Measurements from ENCODE around the gene TSPAN9. TPM values are rescaled to one million over a fixed set of nuclear protein-coding genes. Genes with fewer than 3 reads are reported as not detected.

Gene TSPAN9
- total RNA-seq, 1 donor: 13.0 TPM

- peak; percentile 67 for TF ChIP-seq CTCF (IDR thresholded peaks at IDR 0.05; ENCODE audit: extremely low read depth, low read depth, low read length)
- Histone ChIP-seq H3K9me3 (ENCODE audit: low read depth, low read length) (no peaks in the 10 kb centered on the region), H3K4me2 (ENCODE audit: insufficient read depth, low read length) (no peak overlapping the region), H3K4me1 (ENCODE audit: insufficient read depth, low read length) (no peaks in the 10 kb centered on the region), H3K79me2 (ENCODE audit: insufficient read depth, low read length) (no peaks in the 10 kb centered on the region), H2AFZ (ENCODE audit: low read length) (no peak overlapping the region), H3K36me3 (ENCODE audit: insufficient read depth, low read length) (peaks cover 40% of the 10 kb centered on the region), H3K27me3 (ENCODE audit: insufficient read depth, low read length) (no peaks in the 10 kb centered on the region), H4K20me1 (ENCODE audit: insufficient read depth, low read length) (peaks cover 10% of the 10 kb centered on the region), H3K4me3 (ENCODE audit: insufficient read depth, low read length) (no peak overlapping the region), H3K27ac (ENCODE audit: low read depth, low read length) (no peak overlapping the region)
- peak; percentile 98 for DNase-seq (ENCODE audit: insufficient read length, low spot score, missing footprints)
Measured at GRCh38 chr12:3041558-3042164, 35.5 kb upstream of the TSPAN9 start.

- Histone ChIP-seq H3K27me3 (ENCODE audit: insufficient read depth, low read length) (no peaks in the 10 kb centered on the region), H3K4me2 (ENCODE audit: insufficient read depth, low read length) (no peak overlapping the region), H3K36me3 (ENCODE audit: insufficient read depth, low read length) (peaks cover 40% of the 10 kb centered on the region), H3K4me1 (ENCODE audit: insufficient read depth, low read length) (no peaks in the 10 kb centered on the region), H3K4me3 (ENCODE audit: insufficient read depth, low read length) (no peak overlapping the region), H3K9me3 (ENCODE audit: low read depth, low read length) (no peaks in the 10 kb centered on the region), H4K20me1 (ENCODE audit: insufficient read depth, low read length) (peaks cover 8% of the 10 kb centered on the region), H2AFZ (ENCODE audit: low read length) (no peak overlapping the region), H3K79me2 (ENCODE audit: insufficient read depth, low read length) (no peaks in the 10 kb centered on the region), H3K27ac (ENCODE audit: low read depth, low read length) (no peak overlapping the region)
- DNase-seq (ENCODE audit: insufficient read length, low spot score, missing footprints): peak; percentile 44
- no peak for TF ChIP-seq CTCF (IDR thresholded peaks at IDR 0.05; ENCODE audit: extremely low read depth, low read depth, low read length)
Measured at GRCh38 chr12:3042394-3042793, 34.8 kb upstream of the TSPAN9 start.

- peak; percentile 34 for DNase-seq (ENCODE audit: insufficient read length, low spot score, missing footprints)
- H2AFZ ChIP-seq (ENCODE audit: low read length): no peak overlapping the region
- TF ChIP-seq CTCF (IDR thresholded peaks at IDR 0.05; ENCODE audit: extremely low read depth, low read depth, low read length): no peak
- no peak overlapping the region for H3K4me3 ChIP-seq (ENCODE audit: insufficient read depth, low read length)
- H4K20me1 ChIP-seq (ENCODE audit: insufficient read depth, low read length): peaks cover 8% of the 10 kb centered on the region
- H3K4me2 ChIP-seq (ENCODE audit: insufficient read depth, low read length): no peak overlapping the region
- no peak overlapping the region for H3K27ac ChIP-seq (ENCODE audit: low read depth, low read length)
- H3K36me3 ChIP-seq (ENCODE audit: insufficient read depth, low read length): peaks cover 36% of the 10 kb centered on the region
- H3K79me2 ChIP-seq (ENCODE audit: insufficient read depth, low read length): no peaks in the 10 kb centered on the region
- H3K27me3 ChIP-seq (ENCODE audit: insufficient read depth, low read length): no peaks in the 10 kb centered on the region
- no peaks in the 10 kb centered on the region for H3K9me3 ChIP-seq (ENCODE audit: low read depth, low read length)
- no peaks in the 10 kb centered on the region for H3K4me1 ChIP-seq (ENCODE audit: insufficient read depth, low read length)
Measured at GRCh38 chr12:3042826-3043225, 34.4 kb upstream of the TSPAN9 start.

GRCh38 chr12:3043406-3043805, 33.8 kb upstream of the TSPAN9 start:
- no peak overlapping the region for H3K4me2 ChIP-seq (ENCODE audit: insufficient read depth, low read length)
- peaks cover 30% of the 10 kb centered on the region for H3K36me3 ChIP-seq (ENCODE audit: insufficient read depth, low read length)
- DNase-seq (ENCODE audit: insufficient read length, low spot score, missing footprints): no peak
- no peak overlapping the region for H2AFZ ChIP-seq (ENCODE audit: low read length)
- H3K27ac ChIP-seq (ENCODE audit: low read depth, low read length): no peak overlapping the region
- no peaks in the 10 kb centered on the region for H3K27me3 ChIP-seq (ENCODE audit: insufficient read depth, low read length)
- no peak overlapping the region for H3K4me3 ChIP-seq (ENCODE audit: insufficient read depth, low read length)
- no peak for TF ChIP-seq CTCF (IDR thresholded peaks at IDR 0.05; ENCODE audit: extremely low read depth, low read depth, low read length)
- H3K4me1 ChIP-seq (ENCODE audit: insufficient read depth, low read length): no peaks in the 10 kb centered on the region
- peaks cover 8% of the 10 kb centered on the region for H4K20me1 ChIP-seq (ENCODE audit: insufficient read depth, low read length)
- no peaks in the 10 kb centered on the region for H3K9me3 ChIP-seq (ENCODE audit: low read depth, low read length)
- H3K79me2 ChIP-seq (ENCODE audit: insufficient read depth, low read length): no peaks in the 10 kb centered on the region

All from osteoblast (primary cell).